Measurements from ENCODE around the gene TRAM2. TPM values are rescaled to one million over a fixed set of nuclear protein-coding genes. Genes with fewer than 3 reads are reported as not detected.
A peak's percentile ranks its signal among the peaks of the same experiment; 100 is the strongest.

The TRAM2 gene
- total and polyA plus RNA-seq, 10 of the 15 experiments (the other 5 are each of a cell fraction or from before 2014, with no cell fraction given): 2.5 to 15.0 (median 11.0) TPM

- TF ChIP-seq HDAC6 (IDR thresholded peaks at IDR 0.05; ENCODE audit: unreplicated experiment): peak; percentile 46
- no peak for TF ChIP-seq KAT2A (conservative IDR thresholded peaks at IDR 0.05; ENCODE audit: control insufficient read depth, low read depth, low read length)
- TF ChIP-seq NFIC (IDR thresholded peaks at IDR 0.05; ENCODE audit: low read depth, low read length): no peak
- TF ChIP-seq IRF3 (IDR thresholded peaks at IDR 0.05): 0 out of 2 replicates have a peak, but pooled peaks have one; percentile 12
- 0 out of 2 replicates have a peak, but pooled peaks have one; percentile 51 for TF ChIP-seq ZBTB40 (IDR thresholded peaks at IDR 0.05; ENCODE audit: borderline replicate concordance)
- no peak for TF ChIP-seq USF2 (IDR thresholded peaks at IDR 0.05; ENCODE audit: borderline replicate concordance, low read depth, low read length)
- no peak for TF ChIP-seq ZBED1 (IDR thresholded peaks at IDR 0.05; ENCODE audit: borderline replicate concordance)
- TF ChIP-seq ETV6 (conservative IDR thresholded peaks at IDR 0.05 in 1 of 2, IDR thresholded peaks at IDR 0.05 in 1 of 2; ENCODE audit: borderline replicate concordance in 1 of 2, low read depth in 1 of 2): peak in 1 of 2 experiments; percentile 46; a peak in 1 of 4 replicates
- no peak for TF ChIP-seq HSF1 (IDR thresholded peaks at IDR 0.05; ENCODE audit: low read depth, low read length)
- TF ChIP-seq SMAD1 (IDR thresholded peaks at IDR 0.05; ENCODE audit: low read depth, partially characterized antibody): no peak
- TF ChIP-seq IKZF2 (IDR thresholded peaks at IDR 0.05): 0 out of 4 replicates have a peak, but pooled peaks of 1 of the 2 experiments have one; percentile 6
- peak; percentile 51; the same call in 1 of the 2 replicates for TF ChIP-seq BCLAF1 (IDR thresholded peaks at IDR 0.05)
- TF ChIP-seq GATAD2B (conservative IDR thresholded peaks at IDR 0.05; ENCODE audit: low read depth): peak; percentile 98
- peak; percentile 83 for TF ChIP-seq POLR2A (IDR thresholded peaks at IDR 0.05; ENCODE audit: low read depth, low read length)
- peak; percentile 18; the same call in 1 of the 3 replicates for TF ChIP-seq POU2F2 (IDR thresholded peaks at IDR 0.05; ENCODE audit: borderline replicate concordance, low read depth, low read length)
- TF ChIP-seq CBX5 (IDR thresholded peaks at IDR 0.05; ENCODE audit: low read depth): peak; percentile 59; the same call in 1 of the 2 replicates
- peak; percentile 75 for TF ChIP-seq SMARCA5 (IDR thresholded peaks at IDR 0.05)
- peak; percentile 79; the same call in 1 of the 2 replicates for TF ChIP-seq BACH1 (IDR thresholded peaks at IDR 0.05; ENCODE audit: borderline replicate concordance)
These were observed at the start of gene TRAM2 (continued) for GRCh38 chr6:52577022-52577777.
